ENCODE measurements around the gene ADAMTS17. TPM values are rescaled to one million over a fixed set of nuclear protein-coding genes. Genes with fewer than 3 reads are reported as not detected.

The ADAMTS17 gene
- total RNA-seq, 1 experiment from 2014 or later = 0.15 TPM

DNA sequence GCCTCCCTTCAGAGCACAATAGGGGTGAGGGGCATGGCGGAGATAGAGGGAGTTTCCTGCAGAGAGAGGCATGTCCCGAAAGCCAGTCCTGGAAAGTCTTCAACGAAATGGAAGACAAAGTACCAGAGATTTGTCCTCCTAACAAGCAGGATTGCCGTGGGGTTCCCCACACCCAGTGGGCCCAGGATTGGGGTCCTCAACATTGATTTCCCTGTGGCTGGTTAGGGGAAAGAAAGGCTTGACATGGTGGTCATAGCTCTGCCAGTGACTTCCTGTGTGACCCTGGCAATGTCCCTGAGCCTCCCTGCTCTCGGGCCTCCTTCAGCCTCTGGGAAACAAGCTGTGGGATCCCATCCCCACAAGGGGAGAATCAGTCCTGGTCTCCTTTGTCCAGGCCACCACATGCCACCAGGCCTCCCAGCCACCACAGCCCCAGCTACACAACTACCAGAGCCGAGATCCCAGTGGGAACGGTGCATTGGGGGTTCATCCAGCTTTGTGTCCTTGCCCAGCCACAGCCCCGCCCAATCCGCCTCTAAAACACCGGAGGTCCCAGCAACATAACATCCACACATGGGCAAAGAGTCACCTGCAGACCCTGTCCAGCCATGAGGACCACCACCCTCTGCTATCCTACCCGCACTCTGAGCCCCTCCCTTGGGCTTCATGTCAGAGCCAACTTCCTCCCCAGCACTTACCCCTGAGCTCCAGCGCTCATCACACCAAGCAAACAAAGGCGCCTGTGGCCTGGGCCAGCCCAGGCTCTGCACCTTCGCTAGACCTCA lies 63.0 kb downstream of the ADAMTS17 start:
- DNase-seq (ENCODE audit: low spot score) = no peak
- ChIA-PET CTCF (no interaction called here), POLR2A (ENCODE audit: low non-redundant PET) (no interaction called here)
- Histone ChIP-seq H3K36me3 (ENCODE audit: insufficient read depth, low read length, poor library complexity, severe bottlenecking) (no peaks in the 10 kb centered on the region), H3K4me3 (ENCODE audit: low read depth, low read length, poor library complexity, severe bottlenecking) (no peak overlapping the region), H3K4me1 (ENCODE audit: insufficient read depth, low read length, poor library complexity, severe bottlenecking) (no peaks in the 10 kb centered on the region), H3K27me3 (replicated peaks; ENCODE audit: insufficient read depth, low read depth, low read length, poor library complexity) (no peaks in the 10 kb centered on the region), H3K9me3 (ENCODE audit: low read depth, low read length, poor library complexity, severe bottlenecking) (peaks cover 16% of the 10 kb centered on the region), H3K27ac (ENCODE audit: low read depth, low read length, poor library complexity, severe bottlenecking) (no peak overlapping the region)
- TF ChIP-seq EZH2 (IDR thresholded peaks at IDR 0.05; ENCODE audit: borderline replicate concordance, low read depth, low read length, poor library complexity, severe bottlenecking) = no peak
- TF ChIP-seq, protein P1, sequence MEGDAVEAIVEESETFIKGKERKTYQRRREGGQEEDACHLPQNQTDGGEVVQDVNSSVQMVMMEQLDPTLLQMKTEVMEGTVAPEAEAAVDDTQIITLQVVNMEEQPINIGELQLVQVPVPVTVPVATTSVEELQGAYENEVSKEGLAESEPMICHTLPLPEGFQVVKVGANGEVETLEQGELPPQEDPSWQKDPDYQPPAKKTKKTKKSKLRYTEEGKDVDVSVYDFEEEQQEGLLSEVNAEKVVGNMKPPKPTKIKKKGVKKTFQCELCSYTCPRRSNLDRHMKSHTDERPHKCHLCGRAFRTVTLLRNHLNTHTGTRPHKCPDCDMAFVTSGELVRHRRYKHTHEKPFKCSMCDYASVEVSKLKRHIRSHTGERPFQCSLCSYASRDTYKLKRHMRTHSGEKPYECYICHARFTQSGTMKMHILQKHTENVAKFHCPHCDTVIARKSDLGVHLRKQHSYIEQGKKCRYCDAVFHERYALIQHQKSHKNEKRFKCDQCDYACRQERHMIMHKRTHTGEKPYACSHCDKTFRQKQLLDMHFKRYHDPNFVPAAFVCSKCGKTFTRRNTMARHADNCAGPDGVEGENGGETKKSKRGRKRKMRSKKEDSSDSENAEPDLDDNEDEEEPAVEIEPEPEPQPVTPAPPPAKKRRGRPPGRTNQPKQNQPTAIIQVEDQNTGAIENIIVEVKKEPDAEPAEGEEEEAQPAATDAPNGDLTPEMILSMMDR (conservative IDR thresholded peaks at IDR 0.05; ENCODE audit: low read depth, low read length) = no peak
- intact Hi-C loops (cut with micrococcal nuclease; ENCODE audit: unreplicated experiment) = no loop called here
- no TSS peak for BruUV-seq (replicated peaks)

DNA sequence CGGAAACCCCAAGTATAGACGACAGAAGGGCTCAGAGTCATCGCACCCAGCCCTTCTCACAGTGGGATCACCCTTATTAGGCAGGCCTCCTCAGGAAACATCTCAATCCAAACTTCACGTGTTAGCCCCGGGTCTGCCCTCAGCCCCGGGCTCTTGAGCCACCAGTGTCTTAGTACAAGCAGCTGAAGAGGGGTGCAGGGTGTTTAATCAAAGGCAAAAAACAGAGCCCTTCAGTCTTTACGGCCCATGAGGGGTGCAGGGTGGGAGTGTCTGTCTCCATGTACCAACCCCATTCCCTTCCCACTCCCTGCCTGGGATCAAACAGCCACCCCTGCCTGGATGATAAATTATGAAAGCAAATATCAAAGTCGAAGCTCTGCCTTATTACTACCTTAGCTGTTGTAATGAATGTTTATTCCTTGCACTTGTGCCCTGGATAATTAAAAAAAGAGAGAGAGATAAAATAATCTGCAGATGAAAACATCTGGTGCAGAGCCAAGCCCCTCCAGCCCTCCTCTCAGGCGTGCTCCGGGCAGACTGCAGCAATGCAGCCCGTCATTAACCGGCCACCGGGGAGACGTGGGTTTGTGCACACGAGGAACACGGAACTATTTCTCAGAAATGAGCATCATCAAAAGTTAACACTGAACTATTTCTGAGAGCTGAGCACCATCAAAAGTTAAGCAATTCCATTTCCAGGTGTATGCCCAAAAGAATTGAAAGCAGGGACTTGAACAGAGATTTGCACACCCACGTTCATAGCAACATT lies 64.5 kb downstream of the ADAMTS17 start:
- POLR2A ChIA-PET (ENCODE audit: low non-redundant PET) = no interaction called here
- CTCF ChIA-PET = no interaction called here
- Histone ChIP-seq H3K4me1 (ENCODE audit: insufficient read depth, low read length, poor library complexity, severe bottlenecking) (no peaks in the 10 kb centered on the region), H3K4me3 (ENCODE audit: low read depth, low read length, poor library complexity, severe bottlenecking) (no peak overlapping the region), H3K27ac (ENCODE audit: low read depth, low read length, poor library complexity, severe bottlenecking) (no peak overlapping the region), H3K36me3 (ENCODE audit: insufficient read depth, low read length, poor library complexity, severe bottlenecking) (no peaks in the 10 kb centered on the region), H3K27me3 (replicated peaks; ENCODE audit: insufficient read depth, low read depth, low read length, poor library complexity) (no peaks in the 10 kb centered on the region), H3K9me3 (ENCODE audit: low read depth, low read length, poor library complexity, severe bottlenecking) (peaks cover 13% of the 10 kb centered on the region)
- intact Hi-C loops (cut with micrococcal nuclease; ENCODE audit: unreplicated experiment) = no loop called here
- BruUV-seq (replicated peaks) = no TSS peak
- DNase-seq (ENCODE audit: low spot score) = no peak
- TF ChIP-seq EZH2 (IDR thresholded peaks at IDR 0.05; ENCODE audit: borderline replicate concordance, low read depth, low read length, poor library complexity, severe bottlenecking) = no peak
- TF ChIP-seq, protein P1 (conservative IDR thresholded peaks at IDR 0.05; ENCODE audit: low read depth, low read length) = no peak

DNA sequence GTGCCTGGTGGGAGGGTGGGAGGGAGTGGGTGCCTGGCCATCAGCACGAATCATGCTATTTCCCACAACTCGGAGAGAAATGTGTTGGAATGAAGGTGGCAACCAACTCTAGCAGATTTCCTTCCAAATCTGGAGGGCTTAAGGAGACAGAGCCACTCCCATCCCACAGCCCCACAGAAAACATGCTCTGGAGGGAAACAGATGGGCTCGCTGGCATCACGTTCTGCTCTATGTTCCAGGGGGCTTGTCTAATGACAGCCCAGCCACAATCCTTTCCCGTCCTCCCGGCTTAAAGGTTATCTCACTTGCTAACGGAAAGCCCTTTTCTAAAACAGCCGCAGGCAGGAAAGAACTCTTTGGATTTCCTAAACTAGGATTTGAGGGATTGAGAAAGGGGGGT lies 65.3 kb downstream of the ADAMTS17 start:
- Histone ChIP-seq H3K36me3 (ENCODE audit: insufficient read depth, low read length, poor library complexity, severe bottlenecking) (no peaks in the 10 kb centered on the region), H3K4me3 (ENCODE audit: low read depth, low read length, poor library complexity, severe bottlenecking) (no peak overlapping the region), H3K27ac (ENCODE audit: low read depth, low read length, poor library complexity, severe bottlenecking) (no peak overlapping the region), H3K9me3 (ENCODE audit: low read depth, low read length, poor library complexity, severe bottlenecking) (peaks cover 20% of the 10 kb centered on the region), H3K27me3 (replicated peaks; ENCODE audit: insufficient read depth, low read depth, low read length, poor library complexity) (no peaks in the 10 kb centered on the region), H3K4me1 (ENCODE audit: insufficient read depth, low read length, poor library complexity, severe bottlenecking) (no peaks in the 10 kb centered on the region)
- TF ChIP-seq EZH2 (IDR thresholded peaks at IDR 0.05; ENCODE audit: borderline replicate concordance, low read depth, low read length, poor library complexity, severe bottlenecking) = no peak
- TF ChIP-seq, protein P1 (conservative IDR thresholded peaks at IDR 0.05; ENCODE audit: low read depth, low read length) = no peak
- intact Hi-C loops (cut with micrococcal nuclease; ENCODE audit: unreplicated experiment) = no loop called here
- DNase-seq (ENCODE audit: low spot score) = no peak
- POLR2A ChIA-PET (ENCODE audit: low non-redundant PET) = no interaction called here
- CTCF ChIA-PET = no interaction called here
- no TSS peak for BruUV-seq (replicated peaks)
